Measurements from ENCODE around the gene CC2D2A. TPM values are rescaled to one million over a fixed set of nuclear protein-coding genes. Genes with fewer than 3 reads are reported as not detected.

CC2D2A gene
- total RNA-seq, 1 experiment from 2014 or later, result 11.8 TPM

GRCh38 chr4:15547392-15547791 is 77.7 kb downstream of the CC2D2A start:
- no peak for TF ChIP-seq CTCF (IDR thresholded peaks at IDR 0.05; ENCODE audit: unreplicated experiment)
- H3K4me1 Mint-ChIP-seq (ENCODE audit: low read depth, unreplicated experiment), result peaks cover 15% of the 10 kb centered on the region
- no peak overlapping the region for H3K27ac Mint-ChIP-seq (ENCODE audit: unreplicated experiment)
- intact Hi-C loops (cut with micrococcal nuclease; ENCODE audit: unreplicated experiment), result no loop called here
- H3K4me3 Mint-ChIP-seq (ENCODE audit: low read depth, unreplicated experiment), result no peak overlapping the region
- H3K27me3 Mint-ChIP-seq (ENCODE audit: unreplicated experiment), result no peaks in the 10 kb centered on the region
- H3K9me3 Mint-ChIP-seq (ENCODE audit: low read depth, unreplicated experiment), result no peaks in the 10 kb centered on the region
- CTCF ChIA-PET, result no interaction called here
- no TSS peak for BruUV-seq (replicated peaks)
- H3K36me3 Mint-ChIP-seq (ENCODE audit: insufficient read depth, unreplicated experiment), result no peaks in the 10 kb centered on the region
- DNase-seq, result no peak

- H3K27me3 Mint-ChIP-seq (ENCODE audit: unreplicated experiment), result no peaks in the 10 kb centered on the region
- CTCF ChIA-PET, result no interaction called here
- no peak overlapping the region for H3K27ac Mint-ChIP-seq (ENCODE audit: unreplicated experiment)
- H3K9me3 Mint-ChIP-seq (ENCODE audit: low read depth, unreplicated experiment), result no peaks in the 10 kb centered on the region
- H3K4me3 Mint-ChIP-seq (ENCODE audit: low read depth, unreplicated experiment), result no peak overlapping the region
- intact Hi-C loops (cut with micrococcal nuclease; ENCODE audit: unreplicated experiment), result no loop called here
- peaks cover 22% of the 10 kb centered on the region for H3K4me1 Mint-ChIP-seq (ENCODE audit: low read depth, unreplicated experiment)
- no TSS peak for BruUV-seq (replicated peaks)
- TF ChIP-seq CTCF (IDR thresholded peaks at IDR 0.05; ENCODE audit: unreplicated experiment), result no peak
- DNase-seq, result no peak
- no peaks in the 10 kb centered on the region for H3K36me3 Mint-ChIP-seq (ENCODE audit: insufficient read depth, unreplicated experiment)
Measured at GRCh38 chr4:15550491-15550890, 80.8 kb downstream of the CC2D2A start.

GRCh38 chr4:15551740-15552446 is 82.2 kb downstream of the CC2D2A start:
- intact Hi-C loops (cut with micrococcal nuclease; ENCODE audit: unreplicated experiment), result no loop called here
- Mint-ChIP-seq H3K4me1 (ENCODE audit: low read depth, unreplicated experiment) (peaks cover 22% of the 10 kb centered on the region), H3K4me3 (ENCODE audit: low read depth, unreplicated experiment) (no peak overlapping the region), H3K36me3 (ENCODE audit: insufficient read depth, unreplicated experiment) (no peaks in the 10 kb centered on the region), H3K9me3 (ENCODE audit: low read depth, unreplicated experiment) (no peaks in the 10 kb centered on the region), H3K27me3 (ENCODE audit: unreplicated experiment) (no peaks in the 10 kb centered on the region), H3K27ac (ENCODE audit: unreplicated experiment) (no peak overlapping the region)
- no peak for TF ChIP-seq CTCF (IDR thresholded peaks at IDR 0.05; ENCODE audit: unreplicated experiment)
- CTCF ChIA-PET, result no interaction called here
- no TSS peak for BruUV-seq (replicated peaks)
- DNase-seq, result no peak

GRCh38 chr4:15552557-15553362 is 83.1 kb downstream of the CC2D2A start:
- Mint-ChIP-seq H3K27ac (ENCODE audit: unreplicated experiment) (no peak overlapping the region), H3K27me3 (ENCODE audit: unreplicated experiment) (no peaks in the 10 kb centered on the region), H3K4me1 (ENCODE audit: low read depth, unreplicated experiment) (peaks cover 27% of the 10 kb centered on the region), H3K36me3 (ENCODE audit: insufficient read depth, unreplicated experiment) (no peaks in the 10 kb centered on the region), H3K4me3 (ENCODE audit: low read depth, unreplicated experiment) (no peak overlapping the region), H3K9me3 (ENCODE audit: low read depth, unreplicated experiment) (no peaks in the 10 kb centered on the region)
- intact Hi-C loops (cut with micrococcal nuclease; ENCODE audit: unreplicated experiment), result no loop called here
- no peak for TF ChIP-seq CTCF (IDR thresholded peaks at IDR 0.05; ENCODE audit: unreplicated experiment)
- CTCF ChIA-PET, result no interaction called here
- BruUV-seq (replicated peaks), result no TSS peak
- no peak for DNase-seq

Data from Calu3 (cell line).